Caki2 (cell line): ENCODE results near the gene PLCH1. TPM values are rescaled to one million over a fixed set of nuclear protein-coding genes. Genes with fewer than 3 reads are reported as not detected.

Experiments
- DNase-seq: peaks from one replicate; pipeline ENCODE4 v3.0.0-alpha.2; 2015; ENCODE audit warnings: low read depth
- in situ Hi-C: cut with HindIII; loops from 2 replicates; pipeline ENCODE4 v1.10.0; 2016; ENCODE audit warnings: low sequenced_read_pairs, low pct_unique_long_range_greater_than_20kb, mixed read lengths
- total RNA-seq: library from RNA; depleted of rRNA; stranded (reverse); fragments of >200 nt; shearing (Covaris generic); gene quantifications from 2 replicates; pipeline ENCODE4 v1.2.3, GENCODE V29; 2014; ENCODE audit warnings: low replicate concordance

PLCH1 gene
- total RNA-seq, 1 experiment from 2014 or later: 5.6 TPM

GRCh38 chr3:155747286-155747945 lies 2.5 kb upstream of the PLCH1 start:
- in situ Hi-C loops: no loop called here
- DNase-seq: no peak

GRCh38 chr3:155746703-155747102 lies 1.8 kb upstream of the PLCH1 start:
- no peak for DNase-seq
- in situ Hi-C loops: no loop called here

GRCh38 chr3:155745795-155746550 lies 1.1 kb upstream of the PLCH1 start:
- peak; percentile 86 for DNase-seq
- in situ Hi-C loops: no loop called here

- in situ Hi-C loops: no loop called here
Observed at GRCh38 chr3:155744010-155744625, 753 bp downstream of the PLCH1 start.

GRCh38 chr3:155743606-155744005 lies 1.3 kb downstream of the PLCH1 start:
- in situ Hi-C loops: no loop called here
- peak; percentile 53 for DNase-seq

More at GRCh38 chr3:155744010-155744625, 753 bp downstream of the PLCH1 start:
- DNase-seq: peak; percentile 79

- no peak for DNase-seq
- in situ Hi-C loops: no loop called here
Observed at GRCh38 chr3:155742349-155742965, 2.4 kb downstream of the PLCH1 start.

GRCh38 chr3:155741603-155742002 lies 3.3 kb downstream of the PLCH1 start:
- in situ Hi-C loops: no loop called here
- peak; percentile 43 for DNase-seq

- in situ Hi-C loops: no loop called here
- DNase-seq: peak; percentile 26
Observed at GRCh38 chr3:155741101-155741500, 3.8 kb downstream of the PLCH1 start.

- in situ Hi-C loops: no loop called here
- peak; percentile 60 for DNase-seq
Observed at GRCh38 chr3:155739154-155739553, 5.7 kb downstream of the PLCH1 start.

- in situ Hi-C loops: no loop called here
- DNase-seq: peak; percentile 37
Observed at GRCh38 chr3:155738580-155739076, 6.2 kb downstream of the PLCH1 start.

- peak; percentile 97 for DNase-seq
- in situ Hi-C loops: no loop called here
Observed at GRCh38 chr3:155737844-155738460, 6.9 kb downstream of the PLCH1 start.

GRCh38 chr3:155736381-155736780 lies 8.5 kb downstream of the PLCH1 start:
- in situ Hi-C loops: no loop called here

GRCh38 chr3:155730843-155731242 lies 14.0 kb downstream of the PLCH1 start:
- DNase-seq: no peak

More at GRCh38 chr3:155736381-155736780, 8.5 kb downstream of the PLCH1 start:
- DNase-seq: no peak

GRCh38 chr3:155727836-155728235 lies 17.0 kb downstream of the PLCH1 start:
- in situ Hi-C loops: no loop called here
- no peak for DNase-seq

More at GRCh38 chr3:155730843-155731242, 14.0 kb downstream of the PLCH1 start:
- in situ Hi-C loops: no loop called here

GRCh38 chr3:155714295-155714718 lies 30.6 kb downstream of the PLCH1 start:
- no peak for DNase-seq
- in situ Hi-C loops: loop anchor here (25.0 kb wide), 1 partner anchor 327 kb away; no protein-coding TSS in a partner anchor

- in situ Hi-C loops: loop anchor here (25.0 kb wide), 1 partner anchor 325 kb away; no protein-coding TSS in a partner anchor
- no peak for DNase-seq
Observed at GRCh38 chr3:155712008-155712407, 32.9 kb downstream of the PLCH1 start.

- no peak for DNase-seq
- in situ Hi-C loops: loop anchor here (25.0 kb wide), 1 partner anchor 318 kb away; no protein-coding TSS in a partner anchor
Observed at GRCh38 chr3:155704771-155705559, 39.9 kb downstream of the PLCH1 start.
